Neural cell (in vitro differentiated cells): ENCODE measurements around the gene NELL1. TPM values are rescaled to one million over a fixed set of nuclear protein-coding genes. Genes with fewer than 3 reads are reported as not detected.

Source experiments
- H2AFZ ChIP-seq: fragments of 200-600, 300-800 bp; sonication (generic), shearing (Covaris generic); 2 replicates; pipeline ENCODE4 v1.6.0; 2014; ENCODE audit warnings: low read depth, mild to moderate bottlenecking, antibody characterized with exemption, low read length, moderate library complexity
- H3F3A ChIP-seq: fragments of 200-600 bp; shearing (Covaris generic); 2 replicates; pipeline ENCODE4 v1.6.1; 2016; ENCODE audit warnings: mild to moderate bottlenecking, moderate library complexity, mixed read lengths, antibody characterized with exemption, low read length; ENCODE audit not compliant: insufficient read depth, poor library complexity, severe bottlenecking
- H3K27ac ChIP-seq: fragments of 200-600, 300-800 bp; sonication (generic), shearing (Covaris generic); 2 replicates; pipeline ENCODE4 v1.5.1; 2014; ENCODE audit warnings: mild to moderate bottlenecking, low read length, moderate library complexity
- H3K27me3 ChIP-seq: fragments of 300-800, 200-600 bp; sonication (generic), shearing (Covaris generic); 2 replicates; pipeline ENCODE4 v1.6.0; 2014; ENCODE audit warnings: mild to moderate bottlenecking, low read depth, low read length, moderate library complexity; ENCODE audit not compliant: insufficient read depth
- H3K36me3 ChIP-seq: fragments of 300-800, 200-600 bp; sonication (generic), shearing (Covaris generic); 2 replicates; pipeline ENCODE4 v1.5.1; 2014; ENCODE audit warnings: mild to moderate bottlenecking, antibody characterized with exemption, low read length, moderate library complexity; ENCODE audit not compliant: insufficient read depth
- H3K4me2 ChIP-seq: fragments of 300-800, 200-600 bp; sonication (generic), shearing (Covaris generic); 2 replicates; pipeline ENCODE4 v1.6.0; 2014; ENCODE audit warnings: mild to moderate bottlenecking, low read length
- H3K4me3 ChIP-seq: fragments of 300-800, 200-600 bp; sonication (generic), shearing (Covaris generic); 2 replicates; pipeline ENCODE4 v1.5.1; 2014; ENCODE audit warnings: mild to moderate bottlenecking, low read length, moderate library complexity
- H3K79me2 ChIP-seq: fragments of 200-600 bp; shearing (Covaris generic); replicated peaks from 2 replicates; pipeline ENCODE4 v1.6.0; 2014; ENCODE audit warnings: mild to moderate bottlenecking, low read length, moderate library complexity; ENCODE audit not compliant: insufficient read depth
- H3K9ac ChIP-seq: fragments of 300-800, 200-600 bp; sonication (generic), shearing (Covaris generic); 2 replicates; pipeline ENCODE4 v1.6.1; 2016; ENCODE audit warnings: mild to moderate bottlenecking, low read length, mixed read lengths
- H3K9me2 ChIP-seq: fragments of 200-600 bp; shearing (Covaris generic); 2 replicates; pipeline ENCODE4 v1.6.1; 2016; ENCODE audit warnings: mild to moderate bottlenecking, low read length, mixed read lengths; ENCODE audit not compliant: insufficient read depth
- H3K9me3 ChIP-seq: fragments of 200-600, 300-800 bp; sonication (generic), shearing (Covaris generic); 2 replicates; pipeline ENCODE4 v1.6.1; 2016; ENCODE audit warnings: mild to moderate bottlenecking, mixed run types, low read length, moderate library complexity, mixed read lengths
- H4K20me1 ChIP-seq: fragments of 200-600 bp; shearing (Covaris generic); 2 replicates; pipeline ENCODE4 v1.6.1; 2016; ENCODE audit warnings: mild to moderate bottlenecking, mixed run types; ENCODE audit not compliant: insufficient read depth
- CTCF ChIP-seq: fragments of 450-650 bp; IDR thresholded peaks from 2 replicates; pipeline ENCODE4 v1.5.1; 2014; ENCODE audit warnings: antibody characterized with exemption, mild to moderate bottlenecking, moderate library complexity; ENCODE audit not compliant: poor library complexity, severe bottlenecking
- EP300 ChIP-seq: fragments of 450-650 bp; conservative IDR thresholded peaks from 2 replicates; pipeline ENCODE4 v1.6.1; 2014; ENCODE audit warnings: antibody characterized with exemption, mild to moderate bottlenecking, moderate library complexity; ENCODE audit not compliant: poor library complexity, severe bottlenecking
- EZH2 ChIP-seq: fragments of 200-600, 300-800 bp; shearing (Covaris generic), sonication (generic); IDR thresholded peaks from 2 replicates; pipeline ENCODE4 v1.6.1; 2014; ENCODE audit warnings: antibody characterized with exemption, low read length, borderline replicate concordance, mild to moderate bottlenecking; ENCODE audit not compliant: insufficient read depth, poor library complexity, severe bottlenecking
- MXI1 ChIP-seq: fragments of 450-650 bp; conservative IDR thresholded peaks from 2 replicates; pipeline ENCODE4 v1.6.1; 2014; ENCODE audit warnings: antibody characterized with exemption, mild to moderate bottlenecking; ENCODE audit not compliant: poor library complexity, severe bottlenecking
- POLR2AphosphoS5 ChIP-seq: IDR thresholded peaks from 2 replicates; pipeline ENCODE4 v1.6.1; 2012
- RAD21 ChIP-seq: fragments of 450-650 bp; conservative IDR thresholded peaks from 2 replicates; pipeline ENCODE4 v1.6.1; 2014; ENCODE audit warnings: antibody characterized with exemption, mild to moderate bottlenecking, moderate library complexity
- REST ChIP-seq: IDR thresholded peaks from 2 replicates; pipeline ENCODE4 v1.6.1; 2012; ENCODE audit warnings: borderline replicate concordance
- SMC3 ChIP-seq: fragments of 450-650 bp; conservative IDR thresholded peaks from 2 replicates; pipeline ENCODE4 v1.6.1; 2014; ENCODE audit warnings: antibody characterized with exemption, mild to moderate bottlenecking, moderate library complexity; ENCODE audit not compliant: poor library complexity
- TAF1 ChIP-seq: IDR thresholded peaks from 2 replicates; pipeline ENCODE4 v1.6.1; 2012; ENCODE audit warnings: low read depth
- polyA plus RNA-seq: library from polyadenylated mRNA; depleted of rRNA; stranded (reverse); fragments of >200 nt; gene quantifications from 2 replicates; pipeline ENCODE4 v1.2.3, GENCODE V29; 2014

Gene NELL1
- polyA plus RNA-seq, 1 donor from 2014 or later = 70.4 TPM

GRCh38 chr11:21160140-21160539 lies 490.8 kb downstream of the NELL1 start:
- Histone ChIP-seq H4K20me1 (no peaks in the 10 kb centered on the region), H3K36me3 (no peaks in the 10 kb centered on the region), H3K27ac (peak overlapping the region; percentile 70), H2AFZ (no peak overlapping the region), H3K9ac (peak overlapping the region; percentile 13), H3K4me2 (peak overlapping the region; percentile 27), H3K9me3 (no peaks in the 10 kb centered on the region), H3K9me2 (no peaks in the 10 kb centered on the region), H3K27me3 (no peaks in the 10 kb centered on the region), H3K4me3 (peak overlapping the region; percentile 14), H3F3A (no peaks in the 10 kb centered on the region), H3K79me2 (no peaks in the 10 kb centered on the region)
- TF ChIP-seq REST = no peak
- TF ChIP-seq POLR2AphosphoS5 = peak; percentile 27
- peak; percentile 64 for TF ChIP-seq EP300

- Histone ChIP-seq H4K20me1 (no peaks in the 10 kb centered on the region), H3F3A (no peaks in the 10 kb centered on the region), H3K36me3 (no peaks in the 10 kb centered on the region), H3K27ac (no peak overlapping the region), H3K9ac (no peak overlapping the region), H2AFZ (no peak overlapping the region), H3K4me3 (no peak overlapping the region), H3K9me3 (no peaks in the 10 kb centered on the region), H3K4me2 (no peak overlapping the region), H3K27me3 (no peaks in the 10 kb centered on the region), H3K9me2 (no peaks in the 10 kb centered on the region), H3K79me2 (no peaks in the 10 kb centered on the region)
- TF ChIP-seq REST (no peak), EP300 (no peak), RAD21 (no peak), EZH2 (no peak), TAF1 (no peak), POLR2AphosphoS5 (no peak), MXI1 (no peak)
These were observed 500.3 kb downstream of the NELL1 start for GRCh38 chr11:21169639-21170038.

- Histone ChIP-seq H2AFZ (no peak overlapping the region), H3K9me2 (no peaks in the 10 kb centered on the region), H3K27ac (no peak overlapping the region), H3K9me3 (no peaks in the 10 kb centered on the region), H3K27me3 (no peaks in the 10 kb centered on the region), H3F3A (no peaks in the 10 kb centered on the region), H3K9ac (no peak overlapping the region), H4K20me1 (no peaks in the 10 kb centered on the region), H3K4me2 (no peak overlapping the region), H3K79me2 (no peaks in the 10 kb centered on the region), H3K36me3 (no peaks in the 10 kb centered on the region), H3K4me3 (no peak overlapping the region)
- TF ChIP-seq SMC3 = no peak
- no peak for TF ChIP-seq REST
- TF ChIP-seq POLR2AphosphoS5 = no peak
- TF ChIP-seq RAD21 = no peak
- TF ChIP-seq CTCF = no peak
- no peak for TF ChIP-seq TAF1
- TF ChIP-seq MXI1 = no peak
- TF ChIP-seq EP300 = no peak
These were observed 504.1 kb downstream of the NELL1 start for GRCh38 chr11:21173476-21173875.
